ENCODE measurements around the gene CNOT2. TPM values are rescaled to one million over a fixed set of nuclear protein-coding genes. Genes with fewer than 3 reads are reported as not detected.

The CNOT2 gene
- total and polyA plus RNA-seq, 9 donors: 33.7 to 115 (median 68.0) TPM

- no peak for DNase-seq
- no peak overlapping the region for H3K27ac ChIP-seq
- H3K4me1 ChIP-seq (ENCODE audit: insufficient read depth): peaks cover 4% of the 10 kb centered on the region
- no peaks in the 10 kb centered on the region for H3K36me3 ChIP-seq
- no peak overlapping the region for H3K4me3 ChIP-seq
- H3K27me3 ChIP-seq: no peaks in the 10 kb centered on the region
- intact Hi-C loops (cut with DNase I): loop anchor here in 1 of 4 donors (10.0 kb wide), 1 partner anchor 118 kb away; the partner anchor contains the start of gene KCNMB4
- H3K9me3 ChIP-seq: no peaks in the 10 kb centered on the region
- no peak for TF ChIP-seq POLR2A (IDR thresholded peaks at IDR 0.05)
- TF ChIP-seq CTCF (IDR thresholded peaks at IDR 0.05): no peak
- no peak for TF ChIP-seq EP300 (IDR thresholded peaks at IDR 0.05)
These were observed 3.3 kb downstream of the CNOT2 start for GRCh38 chr12:70246580-70246979.

- TF ChIP-seq CTCF (IDR thresholded peaks at IDR 0.05): no peak
- Histone ChIP-seq H3K27ac (no peak overlapping the region), H3K4me1 (ENCODE audit: insufficient read depth) (peaks cover 6% of the 10 kb centered on the region), H3K36me3 (no peaks in the 10 kb centered on the region), H3K9me3 (no peaks in the 10 kb centered on the region), H3K27me3 (no peaks in the 10 kb centered on the region), H3K4me3 (no peak overlapping the region)
- 84 to 95% (median 86%) methylated on average over 2 of the region's 2 CpGs for WGBS, 3 donors
- DNase-seq: no peak
- intact Hi-C loops (cut with DNase I): loop anchor here in 1 of 4 donors (10.0 kb wide), 1 partner anchor 117 kb away; the partner anchor contains the start of gene KCNMB4
These were observed 4.5 kb downstream of the CNOT2 start for GRCh38 chr12:70247653-70248199.

- no peaks in the 10 kb centered on the region for H3K27me3 ChIP-seq
- WGBS, 3 donors: 58 to 76% (median 76%) methylated on average over 1 of the region's 1 CpG
- H3K9me3 ChIP-seq: no peaks in the 10 kb centered on the region
- TF ChIP-seq POLR2A (IDR thresholded peaks at IDR 0.05): no peak
- TF ChIP-seq EP300 (IDR thresholded peaks at IDR 0.05): no peak
- TF ChIP-seq CTCF (IDR thresholded peaks at IDR 0.05): no peak
- no peaks in the 10 kb centered on the region for H3K36me3 ChIP-seq
- DNase-seq: no peak
- peaks cover 6% of the 10 kb centered on the region for H3K4me1 ChIP-seq (ENCODE audit: insufficient read depth)
- intact Hi-C loops (cut with DNase I): loop anchor here in 1 of 4 donors (10.0 kb wide), 1 partner anchor 116 kb away; the partner anchor contains the start of gene KCNMB4
- no peak overlapping the region for H3K4me3 ChIP-seq
- no peak overlapping the region for H3K27ac ChIP-seq
These were observed 5.6 kb downstream of the CNOT2 start for GRCh38 chr12:70248876-70249275.

- Histone ChIP-seq H3K36me3 (no peaks in the 10 kb centered on the region), H3K4me1 (ENCODE audit: insufficient read depth) (peaks cover 6% of the 10 kb centered on the region), H3K4me3 (no peak overlapping the region), H3K9me3 (no peaks in the 10 kb centered on the region), H3K27me3 (no peaks in the 10 kb centered on the region), H3K27ac (no peak overlapping the region)
- 82 to 92% (median 88%) methylated on average over 2 of the region's 2 CpGs for WGBS, 3 donors
- DNase-seq: no peak
- TF ChIP-seq EP300 (IDR thresholded peaks at IDR 0.05) (no peak), CTCF (IDR thresholded peaks at IDR 0.05) (no peak), POLR2A (IDR thresholded peaks at IDR 0.05) (no peak)
- intact Hi-C loops (cut with DNase I): loop anchor here in 1 of 4 donors (10.0 kb wide), 1 partner anchor 115 kb away; the partner anchor contains the start of gene KCNMB4
These were observed 6.7 kb downstream of the CNOT2 start for GRCh38 chr12:70249903-70250302.
